Measurements from ENCODE around the gene GAL3ST2.

The GAL3ST2 gene

GRCh38 chr2:241849616-241850543, 73.3 kb downstream of the GAL3ST2 start:
- no peak for FAIRE-seq

- no peak for FAIRE-seq
Measured at GRCh38 chr2:241850544-241851324, 74.1 kb downstream of the GAL3ST2 start.

- no peak for FAIRE-seq
Measured at GRCh38 chr2:241851325-241852115, 74.9 kb downstream of the GAL3ST2 start.

GRCh38 chr2:241852116-241852980, 75.7 kb downstream of the GAL3ST2 start:
- no peak for FAIRE-seq

GRCh38 chr2:241852981-241853631, 76.5 kb downstream of the GAL3ST2 start:
- FAIRE-seq = no peak

Data from islet of Langerhans (tissue), 1 donor.